NK-92 (cell line): ENCODE results near the gene SUOX.
"Not testable (repeated sequence)": the region's sequence is repeated elsewhere in the genome, so short reads cannot be mapped to it uniquely, and the experiment has no call there.

ENCODE experiments used
- DNase-seq: peaks from one replicate; lab custom pipeline; 2025; ENCODE audit not compliant: unreplicated experiment; lab: John Stamatoyannopoulos, UW

Gene SUOX

DNA sequence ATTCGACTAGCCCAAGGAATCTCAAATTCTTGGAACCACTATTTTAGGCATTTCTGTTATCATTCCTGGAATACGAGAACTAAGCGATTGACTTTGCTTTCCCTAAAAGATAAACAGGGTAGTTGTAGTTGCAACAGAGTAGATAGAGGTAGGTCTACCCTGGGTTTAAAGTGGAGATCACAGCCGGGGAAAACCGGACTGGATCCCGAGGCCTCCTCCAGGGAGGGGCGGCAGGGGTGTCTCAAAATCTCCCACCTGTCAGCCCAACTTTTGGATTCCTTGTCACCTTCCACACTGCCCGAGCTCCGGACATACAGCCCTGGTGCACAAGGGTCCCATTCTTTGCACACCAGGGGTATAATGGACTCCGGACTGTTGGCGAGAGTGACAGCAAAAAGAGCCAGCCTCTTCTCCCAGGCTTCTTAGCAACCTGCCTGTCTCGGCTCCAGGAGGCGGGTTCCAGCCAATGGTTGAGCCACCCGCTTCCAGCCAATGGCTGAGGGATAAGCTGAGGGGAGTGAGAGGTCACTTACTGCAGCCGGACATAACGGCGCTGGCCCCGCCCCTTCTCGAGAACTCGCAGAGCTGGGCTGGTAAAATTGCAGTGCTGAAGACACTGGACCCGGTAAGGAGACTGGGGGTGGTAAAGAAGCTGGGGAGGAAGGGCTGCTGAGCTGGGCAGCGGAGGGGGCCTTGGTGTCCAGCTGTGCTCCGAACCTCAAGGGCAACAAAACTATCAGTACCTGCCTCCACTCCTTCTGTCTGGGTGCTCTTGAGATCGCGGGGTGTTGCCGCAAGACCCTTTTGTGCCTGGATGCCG is at the start of gene SUOX:
SUOX (plus strand) TSS at position 562 of the 820 bp plus-strand sequence. CDS start 4,946 bp downstream, outside the sequence.
- DNase-seq: no peak

DNA sequence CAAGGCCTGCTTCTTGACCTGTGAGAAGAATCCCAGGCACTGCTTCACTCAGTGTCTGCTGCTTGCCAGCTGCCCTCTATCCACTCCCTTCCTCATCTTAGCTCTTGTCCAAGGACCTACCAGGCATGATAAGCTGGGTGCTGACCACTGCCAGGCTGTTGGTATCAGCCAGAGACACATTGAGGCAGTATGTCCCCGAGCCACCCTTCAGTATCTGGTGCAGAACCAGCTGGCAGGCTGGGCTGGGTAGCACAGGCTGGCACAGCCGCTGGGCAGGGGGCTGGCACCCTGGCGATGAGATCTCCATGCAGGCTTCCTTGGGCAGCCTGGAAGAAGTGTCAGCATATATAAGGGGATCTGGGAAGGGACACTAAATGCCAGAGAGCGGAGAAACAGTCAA is 41.7 kb upstream of the SUOX start:
- DNase-seq: no peak

DNA sequence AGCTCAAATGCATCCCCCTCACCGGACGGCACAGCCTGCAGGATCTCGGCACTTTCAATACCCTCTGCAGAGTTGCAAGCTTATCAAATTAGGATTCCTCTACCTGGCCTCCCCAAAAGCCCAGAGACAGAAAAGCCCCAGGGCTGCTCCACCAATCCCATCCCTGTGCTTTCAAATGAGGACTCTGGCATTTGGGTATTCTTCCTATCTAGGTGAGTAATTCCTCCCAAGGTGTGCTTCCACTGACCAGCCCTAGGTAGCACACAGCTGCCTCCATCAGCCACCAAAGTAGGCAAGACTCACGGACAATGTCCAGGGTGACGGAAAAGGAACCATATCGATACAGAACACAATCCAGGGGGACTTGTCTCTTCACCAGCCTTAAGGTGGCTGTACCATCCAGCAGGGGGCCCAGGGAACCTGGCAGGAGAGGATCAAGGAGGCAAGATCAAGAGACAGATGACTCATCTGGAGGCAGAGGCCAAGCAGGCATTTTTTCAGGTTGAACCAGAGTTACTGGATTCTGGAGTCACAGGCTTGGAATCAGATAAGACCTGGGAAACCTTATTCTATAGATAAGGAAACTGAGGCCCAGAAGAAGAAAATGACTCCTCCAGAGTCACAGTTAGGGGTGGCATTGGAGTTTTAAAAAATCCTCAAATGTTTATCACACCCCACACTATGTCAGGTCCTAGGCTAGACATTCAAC is 41.1 kb upstream of the SUOX start:
- no peak for DNase-seq

DNA sequence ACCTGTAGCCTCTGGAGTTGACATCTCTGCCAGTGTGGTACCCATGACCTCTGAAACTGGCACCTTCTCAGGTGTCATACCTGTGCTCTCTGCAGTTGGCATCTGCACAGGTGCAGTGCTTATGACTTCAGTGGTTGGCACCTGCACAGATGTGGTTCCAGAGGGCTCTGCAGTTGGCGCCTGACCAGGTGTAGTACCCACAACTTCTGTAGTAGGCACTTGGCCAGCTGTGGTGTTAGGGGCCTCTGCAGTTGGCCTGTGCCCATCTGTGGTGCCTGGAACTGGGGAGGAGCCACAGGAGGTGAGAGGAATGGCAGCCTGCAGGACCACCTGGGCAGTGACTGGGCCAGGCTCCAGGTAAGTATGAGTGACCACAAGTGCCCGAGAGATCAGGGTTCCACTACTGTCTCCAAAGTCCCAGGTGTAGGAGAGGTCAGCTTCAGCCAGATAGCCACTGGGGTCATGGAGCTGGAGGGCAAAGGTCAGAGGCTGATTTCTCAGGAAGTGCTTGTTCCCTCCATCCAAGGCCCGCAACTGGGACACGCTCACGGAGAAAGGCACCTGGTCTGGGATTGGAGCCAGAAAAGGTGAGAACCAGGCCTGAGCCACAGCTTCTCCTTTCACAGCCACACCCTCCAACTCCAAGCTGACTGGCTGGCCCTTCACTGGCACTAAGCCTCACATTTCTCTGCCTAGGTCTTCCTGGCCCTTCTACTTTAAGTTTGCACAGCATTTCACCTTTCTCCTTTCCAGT is 39.8 kb upstream of the SUOX start:
- no peak for DNase-seq

DNA sequence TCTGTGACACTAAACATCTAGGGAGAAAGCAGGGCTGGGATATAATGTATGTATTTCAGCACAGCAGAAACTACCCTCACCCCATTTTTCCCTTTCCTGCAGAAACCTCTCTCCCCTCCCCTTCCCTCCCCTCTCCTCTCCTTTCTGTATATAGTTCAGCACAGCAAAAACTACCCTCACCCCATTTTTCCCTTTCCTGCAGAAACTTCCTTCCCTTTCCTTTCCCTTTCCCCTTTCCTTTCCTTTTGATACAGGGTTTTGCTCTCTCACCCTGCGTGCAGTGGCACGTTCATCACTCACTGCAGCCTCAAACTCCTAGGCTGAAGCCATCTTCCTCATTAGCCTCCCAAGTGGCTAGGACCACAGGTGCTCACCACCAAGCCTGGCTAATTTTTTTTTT is 33.3 kb upstream of the SUOX start:
- DNase-seq: no peak

DNA sequence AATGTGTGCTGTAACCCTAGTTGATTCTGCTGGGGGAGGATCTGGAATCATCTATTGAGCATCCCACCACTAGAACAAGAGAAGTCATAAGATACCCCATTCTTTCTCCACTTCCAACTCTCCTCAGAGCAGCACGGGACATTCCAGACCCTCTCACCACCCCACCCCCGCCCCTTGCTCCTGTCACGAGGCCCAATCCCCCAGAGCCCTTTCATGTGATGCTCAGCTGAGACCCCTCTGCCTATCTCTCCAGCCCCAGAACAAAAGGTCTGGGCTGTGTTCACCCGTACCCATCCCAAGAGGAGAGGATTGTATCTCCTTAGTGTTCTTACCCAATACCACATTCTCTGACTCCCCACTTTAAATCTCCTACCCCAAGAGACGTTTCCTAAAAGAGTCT is 31.8 kb upstream of the SUOX start:
- DNase-seq: no peak

DNA sequence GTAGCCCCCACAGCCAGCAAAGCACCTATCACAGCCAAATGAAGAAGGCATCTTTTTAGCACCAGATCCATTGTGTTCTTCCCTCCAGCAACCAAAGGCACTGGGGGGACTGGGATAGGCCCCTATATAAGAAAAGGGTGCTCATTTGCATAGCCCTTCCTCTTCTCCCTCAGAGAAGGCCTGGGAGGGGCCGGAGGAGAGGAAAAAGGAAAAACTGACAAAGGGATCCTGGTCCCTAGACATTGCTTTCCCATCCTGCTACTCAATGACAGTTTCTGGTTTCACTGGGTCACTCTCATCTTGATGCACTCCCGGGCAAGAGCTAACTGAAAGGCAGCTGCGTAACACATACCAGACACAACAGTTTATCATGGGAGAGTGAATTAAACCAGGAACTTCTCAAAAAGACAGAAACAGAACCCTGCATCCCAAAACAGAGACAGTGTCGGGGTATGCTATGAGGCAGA is 31.1 kb upstream of the SUOX start, which contains the start of gene PMEL:
PMEL (minus strand) TSS at position 102 of the 467 bp plus-strand sequence; CDS start at position 71, 31 bp downstream.
- DNase-seq: no peak

DNA sequence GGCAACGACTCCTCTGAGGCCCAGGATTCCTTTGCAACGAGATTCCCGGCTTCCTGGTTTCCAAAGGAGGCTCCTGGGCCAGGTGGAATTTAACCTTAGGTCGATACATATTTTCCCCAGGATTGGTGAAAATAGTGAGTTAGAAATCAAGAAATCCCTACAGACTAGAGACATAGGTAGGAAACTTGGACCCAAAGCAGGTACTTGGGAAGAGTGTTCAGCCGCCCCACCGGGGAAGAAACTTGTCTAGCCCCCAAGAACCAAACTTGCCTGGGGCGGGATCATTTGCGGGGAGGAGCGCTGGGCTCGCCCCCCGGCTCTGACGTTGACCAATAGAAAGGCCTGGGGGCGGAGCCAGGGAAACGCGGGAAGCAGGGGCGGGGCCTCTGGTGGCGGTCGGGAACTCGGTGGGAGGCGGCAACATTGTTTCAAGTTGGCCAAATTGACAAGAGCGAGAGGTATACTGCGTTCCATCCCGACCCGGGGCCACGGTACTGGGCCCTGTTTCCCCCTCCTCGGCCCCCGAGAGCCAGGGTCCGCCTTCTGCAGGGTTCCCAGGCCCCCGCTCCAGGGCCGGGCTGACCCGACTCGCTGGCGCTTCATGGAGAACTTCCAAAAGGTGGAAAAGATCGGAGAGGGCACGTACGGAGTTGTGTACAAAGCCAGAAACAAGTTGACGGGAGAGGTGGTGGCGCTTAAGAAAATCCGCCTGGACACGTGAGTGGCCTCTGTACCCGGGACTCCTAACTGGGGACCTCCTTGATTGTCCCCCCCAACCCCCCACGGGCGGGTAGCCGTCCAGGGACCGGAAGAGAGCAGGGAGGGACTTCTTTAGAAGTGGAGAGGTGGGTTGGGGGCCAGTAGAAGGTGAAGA is 30.4 kb upstream of the SUOX start, which contains the start of gene CDK2:
CDK2 (plus strand) TSS at position 423 of the 874 bp plus-strand sequence; CDS start at position 602, 179 bp downstream.
- DNase-seq: peak; percentile 30

DNA sequence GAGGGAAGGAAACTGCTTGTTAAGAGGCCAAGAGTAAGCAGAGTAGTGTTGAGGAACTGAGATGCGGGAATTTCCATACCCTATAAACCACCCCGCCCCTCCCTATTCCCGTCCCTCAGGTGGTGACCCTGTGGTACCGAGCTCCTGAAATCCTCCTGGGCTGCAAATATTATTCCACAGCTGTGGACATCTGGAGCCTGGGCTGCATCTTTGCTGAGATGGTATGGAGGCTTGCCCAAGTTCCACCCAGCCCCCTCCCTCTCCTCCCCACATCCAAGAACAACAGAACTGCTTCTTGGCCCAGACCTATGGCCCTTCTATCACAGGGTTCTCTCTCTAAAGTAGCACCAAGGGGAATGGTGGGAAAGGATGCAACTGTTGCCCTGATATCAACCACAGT is 27.7 kb upstream of the SUOX start:
- DNase-seq: no peak

DNA sequence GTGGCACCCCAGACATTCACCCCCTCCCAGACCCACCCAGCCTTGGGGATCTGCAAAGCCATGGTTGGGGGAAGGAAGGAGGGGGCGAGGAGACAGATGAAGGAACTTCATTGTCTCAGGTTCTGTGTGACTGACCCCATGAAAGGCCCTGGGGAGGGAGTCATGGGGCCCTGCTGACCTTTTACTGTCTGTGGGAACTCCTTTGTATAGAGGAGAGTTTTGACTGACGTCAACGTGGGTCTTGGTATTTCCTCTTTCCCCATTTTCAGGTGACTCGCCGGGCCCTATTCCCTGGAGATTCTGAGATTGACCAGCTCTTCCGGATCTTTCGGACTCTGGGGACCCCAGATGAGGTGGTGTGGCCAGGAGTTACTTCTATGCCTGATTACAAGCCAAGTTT is 26.3 kb upstream of the SUOX start:
- DNase-seq: no peak

DNA sequence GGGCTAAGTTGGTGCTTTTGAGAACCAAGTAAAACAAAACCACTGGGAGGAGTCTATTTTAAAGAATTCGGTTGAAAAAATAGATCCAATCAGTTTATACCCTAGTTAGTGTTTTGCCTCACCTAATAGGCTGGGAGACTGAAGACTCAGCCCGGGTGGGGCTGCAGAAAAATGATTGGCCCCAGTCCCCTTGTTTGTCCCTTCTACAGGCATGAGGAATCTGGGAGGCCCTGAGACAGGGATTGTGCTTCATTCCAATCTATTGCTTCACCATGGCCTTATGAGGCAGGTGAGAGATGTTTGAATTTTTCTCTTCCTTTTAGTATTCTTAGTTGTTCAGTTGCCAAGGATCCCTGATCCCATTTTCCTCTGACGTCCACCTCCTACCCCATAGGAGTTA is 25.0 kb upstream of the SUOX start:
- no peak for DNase-seq

DNA sequence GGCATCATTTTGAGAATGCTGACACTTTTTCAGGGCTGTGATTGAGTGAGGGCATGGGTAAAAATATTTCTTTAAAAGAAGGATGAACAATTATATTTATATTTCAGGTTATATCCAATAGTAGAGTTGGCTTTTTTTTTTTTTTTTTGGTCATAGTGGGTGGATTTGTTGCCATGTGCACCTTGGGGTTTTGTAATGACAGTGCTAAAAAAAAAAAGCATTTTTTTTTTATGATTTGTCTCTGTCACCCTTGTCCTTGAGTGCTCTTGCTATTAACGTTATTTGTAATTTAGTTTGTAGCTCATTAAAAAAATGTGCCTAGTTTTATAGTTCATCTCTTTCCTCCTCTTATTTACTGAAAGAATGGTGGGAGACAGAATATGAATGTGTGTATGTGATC is 24.6 kb upstream of the SUOX start:
- no peak for DNase-seq

DNA sequence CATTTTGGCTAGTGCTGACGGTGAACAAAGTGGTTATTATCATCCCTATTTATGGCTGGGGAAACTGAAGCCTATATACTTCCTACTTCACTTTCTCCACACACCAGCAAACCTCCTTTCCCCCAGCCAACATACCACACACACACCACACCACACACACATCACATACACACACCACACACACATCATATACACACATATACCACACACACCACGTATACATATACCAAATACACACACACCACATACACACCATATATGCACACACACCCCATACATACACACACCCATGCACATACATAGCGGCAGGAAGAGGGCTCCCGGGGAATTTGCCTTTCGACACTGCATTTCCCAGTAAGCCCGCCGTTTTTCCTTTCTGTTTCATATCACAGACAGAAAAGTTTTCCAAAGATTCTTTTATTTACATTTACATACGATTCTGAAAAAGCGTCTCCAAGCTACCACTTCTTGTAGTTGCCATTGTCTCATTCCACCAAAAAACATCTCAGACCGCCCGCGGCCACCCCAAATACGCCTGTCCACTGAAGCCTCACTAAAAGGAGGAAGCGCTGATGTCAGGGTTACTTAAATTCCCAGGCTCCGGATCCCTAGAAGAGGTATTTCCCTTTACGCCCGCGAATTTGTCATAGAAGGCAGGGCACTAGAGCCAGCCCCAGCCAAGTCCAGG is 24.0 kb upstream of the SUOX start:
- no peak for DNase-seq

DNA sequence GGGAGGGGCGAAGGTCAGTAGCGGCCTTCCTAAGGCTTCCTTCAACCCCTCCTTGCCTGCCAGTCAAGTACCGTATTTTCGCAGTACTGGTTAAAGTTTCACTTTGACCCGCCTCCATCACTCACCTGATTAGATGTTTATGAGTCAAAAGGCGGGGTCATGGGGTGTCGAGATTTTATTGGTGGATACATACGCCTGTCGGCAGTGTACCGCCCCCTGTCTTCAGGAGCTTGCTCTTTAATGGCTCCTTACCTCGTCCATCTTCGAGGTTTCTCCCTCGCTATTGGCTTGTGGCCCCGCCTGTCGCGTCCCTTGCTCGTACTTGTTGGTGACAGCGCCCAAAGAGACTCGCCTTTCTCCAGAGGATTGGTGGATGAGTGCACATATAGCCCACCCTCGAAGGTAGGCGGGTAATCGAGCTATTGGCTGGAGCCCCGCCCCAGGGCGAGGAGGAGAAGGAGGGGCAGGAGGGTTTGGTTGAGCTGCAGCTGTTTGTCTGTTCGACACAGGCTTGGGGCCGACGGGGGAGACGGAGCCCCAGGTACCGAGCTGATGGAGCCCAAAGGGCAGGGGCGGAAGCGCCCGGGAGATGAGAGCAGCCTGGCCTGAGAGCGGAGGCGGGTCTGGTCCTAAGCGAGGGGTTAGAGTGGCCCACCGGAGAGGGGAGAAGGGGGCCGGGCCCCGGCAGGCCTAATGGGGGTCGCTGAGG is 23.3 kb upstream of the SUOX start, which contains the start of gene RAB5B:
RAB5B (plus strand) TSS at position 480 of the 709 bp plus-strand sequence. CDS start 12,883 bp downstream, outside the sequence.
- DNase-seq: peak; percentile 93

DNA sequence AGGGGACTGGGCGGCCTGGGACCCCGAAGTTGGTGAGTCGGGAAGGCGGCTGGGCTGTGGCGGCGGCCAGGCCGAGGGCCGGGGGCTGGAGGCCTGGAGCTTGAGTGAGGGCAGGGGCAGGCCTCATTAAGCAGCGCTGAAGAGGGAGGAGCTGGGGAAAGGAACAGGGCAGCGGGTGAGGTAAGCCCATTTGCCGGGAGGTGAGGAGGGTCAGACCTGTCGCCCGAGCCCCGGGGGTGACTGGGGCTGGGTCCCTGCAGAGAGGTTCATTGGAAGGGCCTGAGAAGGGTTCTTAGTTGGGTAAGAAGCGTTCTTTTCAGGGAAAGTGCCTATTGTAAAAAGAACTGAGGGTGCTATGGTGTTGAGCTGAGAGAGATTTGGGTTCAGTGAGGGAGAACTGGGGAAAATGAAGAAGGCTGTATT is 22.8 kb upstream of the SUOX start:
- no peak for DNase-seq

DNA sequence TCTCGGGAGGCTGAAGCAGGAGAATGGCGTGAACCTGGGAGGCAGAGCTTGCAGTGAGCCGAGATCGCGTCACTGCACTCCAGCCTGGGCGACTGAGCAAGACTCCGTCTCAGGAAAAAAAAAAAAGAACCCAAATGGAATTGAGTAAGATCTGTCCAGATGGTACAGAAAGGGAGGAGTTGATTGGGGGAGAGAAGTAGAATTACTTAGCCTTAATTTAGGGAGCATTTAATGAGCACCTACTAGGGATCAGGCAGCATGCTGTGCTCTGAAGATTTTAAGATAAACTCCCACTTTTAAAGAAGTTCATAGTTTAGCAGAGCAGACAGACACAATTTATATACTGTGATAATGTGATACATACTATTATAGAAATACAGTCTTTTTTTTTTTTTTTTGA is 18.7 kb upstream of the SUOX start:
- DNase-seq: no peak

DNA sequence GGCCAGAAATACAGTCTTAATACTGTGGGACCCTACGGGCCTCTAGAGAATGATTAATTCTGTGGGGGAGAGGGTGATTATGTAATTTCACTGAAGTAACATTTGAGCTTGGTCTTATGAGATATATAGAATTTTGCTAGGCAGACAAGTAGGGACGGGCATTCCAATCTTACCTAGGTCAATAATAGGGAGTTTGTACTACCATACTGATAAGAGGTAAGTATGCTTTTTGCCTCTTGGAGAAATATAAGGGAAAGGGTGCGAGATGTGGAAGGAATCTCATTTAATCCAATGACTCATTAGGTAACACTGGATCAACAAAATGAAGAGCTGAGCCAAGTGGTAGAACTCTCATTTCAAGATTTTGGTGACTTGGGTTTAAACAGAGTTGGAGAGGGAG is 18.0 kb upstream of the SUOX start:
- no peak for DNase-seq

DNA sequence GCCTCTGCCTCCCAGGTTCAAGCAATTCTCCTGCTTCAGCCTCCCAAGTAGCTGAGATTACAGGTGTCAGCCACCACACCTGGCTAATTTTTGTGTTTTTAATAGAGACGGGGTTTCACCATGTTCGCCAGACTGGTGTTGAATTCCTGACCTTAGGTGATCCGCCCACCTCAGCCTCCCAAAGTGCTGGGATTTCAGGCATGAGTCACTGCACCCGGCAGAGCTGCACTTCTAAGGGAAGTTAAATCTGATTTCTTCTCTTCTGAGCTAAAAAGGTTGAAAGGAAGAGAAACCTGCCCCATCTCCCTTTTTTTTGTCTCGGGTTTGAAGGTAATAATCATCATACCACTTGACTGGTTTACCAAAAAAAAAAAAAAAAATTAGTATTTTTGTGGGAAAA is 15.2 kb upstream of the SUOX start:
- not testable (repeated sequence) for DNase-seq

DNA sequence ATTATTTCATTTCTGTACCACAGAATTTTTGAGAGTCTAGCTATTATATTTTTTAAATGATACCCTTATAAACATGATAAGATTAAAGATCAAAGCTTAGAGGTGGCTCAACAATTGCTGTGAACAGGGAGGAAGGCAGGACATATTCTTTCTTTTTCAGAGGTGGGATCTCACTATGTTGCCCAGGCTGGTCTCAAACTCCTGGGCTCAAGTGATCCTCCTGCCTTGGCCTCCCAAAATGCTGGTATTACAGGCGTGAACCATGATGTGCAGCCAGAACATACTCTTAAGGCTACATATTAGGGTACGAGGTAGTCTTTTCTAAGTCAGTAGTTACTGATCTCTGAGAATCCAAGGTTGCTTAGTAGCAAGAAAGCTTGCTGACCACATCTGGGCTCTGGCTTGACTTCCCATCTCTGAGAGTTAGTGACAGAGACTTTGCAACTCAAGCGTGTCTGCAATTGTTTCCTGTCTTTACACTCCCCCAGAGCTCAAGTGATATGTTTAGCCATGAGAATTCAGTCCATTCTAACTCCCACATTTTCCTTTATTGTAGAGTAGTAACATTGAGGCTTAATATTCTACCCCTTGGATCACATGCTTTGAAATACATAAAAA is 14.6 kb upstream of the SUOX start:
- DNase-seq: no peak
